Kidney (tissue), 14 donors: ENCODE results near the gene PFN4. TPM values are rescaled to one million over a fixed set of nuclear protein-coding genes. Genes with fewer than 3 reads are reported as not detected.

Experiments
- DNase-seq, 5 donors: peaks; one replicate each; pipeline ENCODE4 v3.0.0-alpha.2; 2013 to 2020
- FAIRE-seq: peaks from 2 replicates; lab custom pipeline; 2012; peaks lifted over from hg19 to GRCh38; lab: Jason Lieb, UNC
- H3K27ac ChIP-seq, 2 donors: one replicate each; pipeline ENCODE4 v1.7.0; 2013; ENCODE audit warnings: low read depth in 2 of 2, low read length in 2 of 2, inconsistent platforms in 1 of 2
- H3K27me3 ChIP-seq: one replicate; pipeline ENCODE4 v1.7.1; 2013; ENCODE audit warnings: low read length, inconsistent platforms; ENCODE audit not compliant: control insufficient read depth, insufficient read depth
- H3K36me3 ChIP-seq, 3 donors: one replicate each; pipeline versions ENCODE4 v1.7.0 to v1.7.1; 2013; ENCODE audit warnings: low read length in 3 of 3, control low read depth in 1 of 3, inconsistent platforms in 1 of 3; ENCODE audit not compliant: insufficient read depth in 3 of 3, control insufficient read depth in 2 of 3
- H3K4me1 ChIP-seq, 3 donors: one replicate each; pipeline versions ENCODE4 v1.7.0 to v1.7.1; 2013; ENCODE audit warnings: low read length in 3 of 3, inconsistent platforms in 1 of 3, low read depth in 1 of 3; ENCODE audit not compliant: control insufficient read depth in 2 of 3, insufficient read depth in 2 of 3
- H3K4me3 ChIP-seq, 3 donors: one replicate each; pipeline versions ENCODE4 v1.7.0 to v1.8.1; 2013; ENCODE audit warnings: low read length in 3 of 3, control low read depth in 1 of 3, inconsistent platforms in 1 of 3
- H3K9ac ChIP-seq, 3 donors: one replicate each; pipeline versions ENCODE4 v1.7.0 to v1.7.1; 2013; ENCODE audit warnings: low read length in 3 of 3, control low read depth in 1 of 3, inconsistent platforms in 1 of 3
- H3K9me3 ChIP-seq, 3 donors: one replicate each; pipeline versions ENCODE4 v1.7.0 to v1.7.1; 2013; ENCODE audit warnings: low read length in 3 of 3, control low read depth in 1 of 3, inconsistent platforms in 1 of 3; ENCODE audit not compliant: control insufficient read depth in 2 of 3, insufficient read depth in 1 of 3
- intact Hi-C: fragments of 100-400 bp; cut with DNase I; formaldehyde crosslinking; loops from one replicate; pipeline ENCODE4 v1.11.1; 2022
- polyA plus RNA-seq: library from polyadenylated mRNA; stranded (reverse); fragments of 350-450 nt; fragmentation: Illumina TruSeq; extraction: RNeasy Lipid Tissue Mini Kit (QIAGEN cat#74804); gene quantifications from one replicate; pipeline ENCODE4 v1.2.3, GENCODE V29; 2014; ENCODE audit warnings: low read depth, low replicate concordance; ENCODE audit not compliant: insufficient read depth
- total RNA-seq: library from RNA; stranded (reverse); fragmentation: NEBNext Ultra II Directional; extraction: Animal tissue kit (Norgen Biotek cat#: 25700); gene quantifications from one replicate; pipeline ENCODE4 v1.2.1, GENCODE V29; 2021
- TF ChIP-seq, protein P1 (sequence below): IDR thresholded peaks from 3 replicates; pipeline ENCODE4 v1.5.1; 2012; ENCODE audit warnings: mild to moderate bottlenecking, moderate library complexity, borderline replicate concordance; ENCODE audit not compliant: insufficient read depth; ENCODE audit errors: extremely low read depth
- donor health status: control.
- donor health status: control.
- donor health status: control.
- donor health status: control.
- donor health status: control.
- donor health status: DM: yes; HTN: yes; CAD: no.
- donor health status: Normal renal cell carcinoma (clear cell type).

Gene PFN4
- total and polyA plus RNA-seq, 2 donors from 2014 or later: 0.79 to 2.1 TPM

DNA sequence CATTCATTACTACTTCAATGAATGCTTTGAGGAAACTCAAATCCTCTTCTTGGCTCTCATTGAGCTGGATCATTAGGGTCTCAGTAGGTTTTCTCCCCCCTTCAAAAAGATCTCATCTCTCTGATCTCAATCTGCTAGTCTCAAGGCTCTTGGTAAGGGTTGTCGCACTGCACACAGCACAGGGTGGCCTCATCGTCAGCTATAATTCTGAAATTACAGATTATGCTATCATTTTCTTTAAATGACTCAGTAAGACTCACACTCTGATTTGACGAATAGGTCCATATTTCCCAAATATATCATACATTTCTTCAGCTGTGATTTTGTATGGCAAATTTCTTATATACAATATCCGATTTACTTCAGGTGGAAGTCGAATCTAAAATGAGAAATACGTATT is 49.3 kb downstream of the PFN4 start:
- no peak for DNase-seq
- TF ChIP-seq, protein P1, sequence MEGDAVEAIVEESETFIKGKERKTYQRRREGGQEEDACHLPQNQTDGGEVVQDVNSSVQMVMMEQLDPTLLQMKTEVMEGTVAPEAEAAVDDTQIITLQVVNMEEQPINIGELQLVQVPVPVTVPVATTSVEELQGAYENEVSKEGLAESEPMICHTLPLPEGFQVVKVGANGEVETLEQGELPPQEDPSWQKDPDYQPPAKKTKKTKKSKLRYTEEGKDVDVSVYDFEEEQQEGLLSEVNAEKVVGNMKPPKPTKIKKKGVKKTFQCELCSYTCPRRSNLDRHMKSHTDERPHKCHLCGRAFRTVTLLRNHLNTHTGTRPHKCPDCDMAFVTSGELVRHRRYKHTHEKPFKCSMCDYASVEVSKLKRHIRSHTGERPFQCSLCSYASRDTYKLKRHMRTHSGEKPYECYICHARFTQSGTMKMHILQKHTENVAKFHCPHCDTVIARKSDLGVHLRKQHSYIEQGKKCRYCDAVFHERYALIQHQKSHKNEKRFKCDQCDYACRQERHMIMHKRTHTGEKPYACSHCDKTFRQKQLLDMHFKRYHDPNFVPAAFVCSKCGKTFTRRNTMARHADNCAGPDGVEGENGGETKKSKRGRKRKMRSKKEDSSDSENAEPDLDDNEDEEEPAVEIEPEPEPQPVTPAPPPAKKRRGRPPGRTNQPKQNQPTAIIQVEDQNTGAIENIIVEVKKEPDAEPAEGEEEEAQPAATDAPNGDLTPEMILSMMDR: no peak
- intact Hi-C loops: no loop called here

DNA sequence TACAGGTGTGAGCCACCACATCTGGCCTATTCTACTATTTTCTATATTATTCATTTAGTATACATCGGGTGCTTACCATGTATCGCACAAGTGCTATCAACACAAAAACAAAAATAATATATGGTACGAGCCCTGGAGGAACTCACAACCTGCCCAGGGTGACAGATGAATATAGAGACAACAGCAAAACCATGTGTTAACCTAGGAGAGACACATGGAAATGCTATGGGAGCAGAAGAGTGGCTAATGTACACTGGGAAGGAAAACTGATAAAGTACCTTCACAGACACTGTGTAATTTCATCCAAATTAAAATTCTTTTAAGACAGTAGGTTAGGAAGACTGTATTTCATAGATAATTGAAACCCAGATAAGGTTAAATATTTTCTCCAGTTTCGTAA is 50.9 kb downstream of the PFN4 start:
- intact Hi-C loops: no loop called here
- no peak for DNase-seq
- H3K4me3 ChIP-seq: no peak overlapping the region
- peaks cover 6 to 23% (median 7%) of the 10 kb centered on the region in 3 donors for H3K36me3 ChIP-seq
- H3K9ac ChIP-seq: no peak overlapping the region
- H3K27ac ChIP-seq: no peak overlapping the region
- no peaks in the 10 kb centered on the region for H3K27me3 ChIP-seq
- TF ChIP-seq, protein P1: no peak
- H3K9me3 ChIP-seq: no peaks in the 10 kb centered on the region
- H3K4me1 ChIP-seq: no peaks in the 10 kb centered on the region
- no peak for FAIRE-seq

More for the DNA sequence above, 49.3 kb downstream of the PFN4 start:
- no peak for FAIRE-seq
- Histone ChIP-seq H3K27ac (no peak overlapping the region), H3K27me3 (no peaks in the 10 kb centered on the region), H3K9me3 (no peaks in the 10 kb centered on the region), H3K4me1 (peaks cover 0 to 5% (median 0%) of the 10 kb centered on the region in 3 donors), H3K36me3 (peaks cover 3 to 23% (median 7%) of the 10 kb centered on the region in 3 donors), H3K9ac (no peak overlapping the region), H3K4me3 (no peak overlapping the region)

DNA sequence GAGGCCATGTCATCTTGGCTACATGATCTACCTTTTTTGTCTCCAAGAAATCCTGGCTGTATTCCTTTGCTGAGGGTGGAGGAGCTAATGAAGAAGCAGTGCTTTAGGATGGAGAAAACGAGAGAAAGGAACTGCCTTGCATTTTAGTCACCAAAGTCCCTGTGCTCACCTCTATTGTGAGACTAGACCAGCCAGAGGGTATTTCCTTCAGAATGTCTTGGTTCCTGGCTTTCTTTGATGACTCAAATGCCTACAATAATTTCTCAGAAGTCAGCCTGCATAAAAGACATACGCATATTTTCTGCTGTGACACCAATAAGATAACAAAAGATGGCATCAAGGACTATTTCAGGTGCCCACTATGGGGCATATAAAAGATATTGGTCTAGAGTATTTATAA is 57.8 kb downstream of the PFN4 start:
- Histone ChIP-seq H3K27me3 (no peaks in the 10 kb centered on the region), H3K4me1 (no peaks in the 10 kb centered on the region), H3K27ac (no peak overlapping the region), H3K36me3 (peaks cover 4 to 14% (median 6%) of the 10 kb centered on the region in 3 donors), H3K9ac (no peak overlapping the region), H3K4me3 (no peak overlapping the region), H3K9me3 (no peaks in the 10 kb centered on the region)
- intact Hi-C loops: no loop called here
- DNase-seq (no peak), FAIRE-seq (no peak)
- TF ChIP-seq, protein P1: no peak

Other genes starting within 250 kb of the PFN4 start
- gene ATAD2B, start 196.2 kb downstream of the PFN4 start, total RNA-seq: 28.7 TPM
- 2.3 TPM for gene ATAD2B, start 196.2 kb downstream of the PFN4 start, polyA plus RNA-seq
- 11.9 TPM for gene UBXN2A, start 182.9 kb downstream of the PFN4 start, total RNA-seq
- 7.9 TPM for gene UBXN2A, start 182.9 kb downstream of the PFN4 start, polyA plus RNA-seq
- 0.54 TPM for gene MFSD2B, start 113.2 kb downstream of the PFN4 start, total RNA-seq
- not detected for gene MFSD2B, start 113.2 kb downstream of the PFN4 start, polyA plus RNA-seq
- 11.7 TPM for gene WDCP, start 75.9 kb downstream of the PFN4 start, total RNA-seq
- gene WDCP, start 75.9 kb downstream of the PFN4 start, polyA plus RNA-seq: 2.9 TPM
- gene FKBP1B, start 73.6 kb downstream of the PFN4 start, total RNA-seq: 11.8 TPM
- gene FKBP1B, start 73.6 kb downstream of the PFN4 start, polyA plus RNA-seq: 19.8 TPM
- gene SF3B6, start 47.0 kb downstream of the PFN4 start, total RNA-seq: 74.8 TPM
- 170 TPM for gene SF3B6, start 47.0 kb downstream of the PFN4 start, polyA plus RNA-seq
- gene TP53I3, start 38.5 kb downstream of the PFN4 start, total RNA-seq: 45.1 TPM
- gene TP53I3, start 38.5 kb downstream of the PFN4 start, polyA plus RNA-seq: 85.0 TPM
- gene FAM228B, start 135 bp upstream of the PFN4 start, total RNA-seq: 35.2 TPM
- gene FAM228B, start 135 bp upstream of the PFN4 start, polyA plus RNA-seq: 23.2 TPM
- 0.76 TPM for gene FAM228A, start 51.7 kb upstream of the PFN4 start, total RNA-seq
- gene FAM228A, start 51.7 kb upstream of the PFN4 start, polyA plus RNA-seq: 0.39 TPM
- gene ITSN2, start 237.2 kb upstream of the PFN4 start, total RNA-seq: 72.8 TPM
- gene ITSN2, start 237.2 kb upstream of the PFN4 start, polyA plus RNA-seq: 20.1 TPM